MG63 (cell line): ENCODE measurements around the gene GSX2. TPM values are rescaled to one million over a fixed set of nuclear protein-coding genes. Genes with fewer than 3 reads are reported as not detected.
"Not testable (repeated sequence)": the region's sequence is repeated elsewhere in the genome, so short reads cannot be mapped to it uniquely, and the experiment has no call there.

Experiments
- DNase-seq: peaks from one replicate; pipeline ENCODE4 v3.0.0-alpha.2; 2020
- H3K27me3 ChIP-seq: fragments of 250-450 bp; sonication (Bioruptor Pico); 2 replicates; pipeline ENCODE4 v1.5.1; 2020; ENCODE audit warnings: mild to moderate bottlenecking, moderate library complexity
- H3K36me3 ChIP-seq: fragments of 250-450 bp; sonication (Bioruptor Pico); 2 replicates; pipeline ENCODE4 v1.5.1; 2020; ENCODE audit warnings: mild to moderate bottlenecking, moderate library complexity
- H3K4me3 ChIP-seq: fragments of 250-450 bp; sonication (Bioruptor Pico); 2 replicates; pipeline ENCODE4 v1.5.1; 2020; ENCODE audit warnings: mild to moderate bottlenecking, moderate library complexity
- H3K9me3 ChIP-seq: fragments of 250-450 bp; sonication (Bioruptor Pico); 2 replicates; pipeline ENCODE4 v1.5.1; 2020; ENCODE audit warnings: mild to moderate bottlenecking, moderate library complexity
- total RNA-seq: library from RNA; depleted of rRNA; stranded (reverse); fragments of >200 nt; shearing (Covaris generic); gene quantifications from 2 replicates; pipeline ENCODE4 v1.2.3, GENCODE V29; 2014; ENCODE audit warnings: low replicate concordance; rRNA removed

The GSX2 gene
- total RNA-seq = not detected in 2 replicates

GRCh38 chr4:54099748-54100574, at the start of gene GSX2:
GSX2 (plus strand) TSS chr4:54100163; CDS start chr4:54100345, 182 bp downstream.
- H3K9me3 ChIP-seq = no peaks in the 10 kb centered on the region
- no peaks in the 10 kb centered on the region for H3K36me3 ChIP-seq
- peak within 1 kb of the TSS; percentile 30 for H3K4me3 ChIP-seq
- DNase-seq = peak; percentile 79
- H3K27me3 ChIP-seq = peaks cover 40% of the 10 kb centered on the region

- DNase-seq = no peak
- H3K36me3 ChIP-seq = peaks cover 50% of the 10 kb centered on the region
- H3K27me3 ChIP-seq = no peaks in the 10 kb centered on the region
- H3K9me3 ChIP-seq = peaks cover 9% of the 10 kb centered on the region
- no peak overlapping the region for H3K4me3 ChIP-seq
Observed at GRCh38 chr4:54050214-54050904, 49.6 kb upstream of the GSX2 start.

GRCh38 chr4:54053322-54053721, 46.6 kb upstream of the GSX2 start:
- H3K36me3 ChIP-seq = peaks cover 54% of the 10 kb centered on the region
- H3K27me3 ChIP-seq, H3K9me3 ChIP-seq, H3K4me3 ChIP-seq: not testable (repeated sequence)
- peak; percentile 47 for DNase-seq

GRCh38 chr4:54054501-54054900, 45.5 kb upstream of the GSX2 start:
- Histone ChIP-seq H3K9me3 (peaks cover 3% of the 10 kb centered on the region; the same call in 1 of the 2 replicates), H3K36me3 (peaks cover 42% of the 10 kb centered on the region), H3K27me3 (no peaks in the 10 kb centered on the region), H3K4me3 (no peak overlapping the region)
- DNase-seq = no peak

GRCh38 chr4:54055494-54055893, 44.5 kb upstream of the GSX2 start:
- no peaks in the 10 kb centered on the region for H3K27me3 ChIP-seq
- no peak for DNase-seq
- H3K4me3 ChIP-seq = no peak overlapping the region
- H3K9me3 ChIP-seq = peaks cover 3% of the 10 kb centered on the region; the same call in 1 of the 2 replicates
- H3K36me3 ChIP-seq = peaks cover 48% of the 10 kb centered on the region

- Histone ChIP-seq H3K36me3 (peaks cover 52% of the 10 kb centered on the region), H3K4me3 (no peak overlapping the region), H3K27me3 (no peaks in the 10 kb centered on the region), H3K9me3 (peaks cover 3% of the 10 kb centered on the region; the same call in 1 of the 2 replicates)
- no peak for DNase-seq
Observed at GRCh38 chr4:54056360-54056759, 43.6 kb upstream of the GSX2 start.

GRCh38 chr4:54058171-54058570, 41.8 kb upstream of the GSX2 start:
- no peak for DNase-seq
- H3K36me3 ChIP-seq = peaks cover 65% of the 10 kb centered on the region
- no peak overlapping the region for H3K4me3 ChIP-seq
- H3K27me3 ChIP-seq = no peaks in the 10 kb centered on the region
- peaks cover 3% of the 10 kb centered on the region; the same call in 1 of the 2 replicates for H3K9me3 ChIP-seq

- peaks cover 59% of the 10 kb centered on the region for H3K36me3 ChIP-seq
- H3K27me3 ChIP-seq = no peaks in the 10 kb centered on the region
- H3K4me3 ChIP-seq = no peak overlapping the region
- H3K9me3 ChIP-seq = no peaks in the 10 kb centered on the region
- no peak for DNase-seq
Observed at GRCh38 chr4:54060116-54060515, 39.8 kb upstream of the GSX2 start.

GRCh38 chr4:54061067-54061466, 38.9 kb upstream of the GSX2 start:
- no peaks in the 10 kb centered on the region for H3K27me3 ChIP-seq
- DNase-seq = no peak
- peaks cover 50% of the 10 kb centered on the region for H3K36me3 ChIP-seq
- H3K4me3 ChIP-seq = no peak overlapping the region
- H3K9me3 ChIP-seq = no peaks in the 10 kb centered on the region

- Histone ChIP-seq H3K27me3 (no peaks in the 10 kb centered on the region), H3K4me3 (peak overlapping the region; percentile 94), H3K36me3 (peaks cover 49% of the 10 kb centered on the region), H3K9me3 (no peaks in the 10 kb centered on the region)
- DNase-seq = no peak
Observed at GRCh38 chr4:54061873-54062272, 38.1 kb upstream of the GSX2 start.

GRCh38 chr4:54062392-54062791, 37.6 kb upstream of the GSX2 start:
- H3K9me3 ChIP-seq = no peaks in the 10 kb centered on the region
- H3K27me3 ChIP-seq = no peaks in the 10 kb centered on the region
- H3K36me3 ChIP-seq = peaks cover 45% of the 10 kb centered on the region
- DNase-seq = no peak
- H3K4me3 ChIP-seq = peak overlapping the region; percentile 94

- Histone ChIP-seq H3K4me3 (peak overlapping the region; percentile 94), H3K9me3 (peaks cover 5% of the 10 kb centered on the region; the same call in 1 of the 2 replicates), H3K36me3 (peaks cover 37% of the 10 kb centered on the region), H3K27me3 (no peaks in the 10 kb centered on the region)
- no peak for DNase-seq
Observed at GRCh38 chr4:54063229-54063628, 36.7 kb upstream of the GSX2 start.

- Histone ChIP-seq H3K36me3 (peaks cover 37% of the 10 kb centered on the region), H3K4me3 (peak overlapping the region; percentile 94), H3K27me3 (no peaks in the 10 kb centered on the region), H3K9me3 (peaks cover 7% of the 10 kb centered on the region; the same call in 1 of the 2 replicates)
- peak; percentile 68 for DNase-seq
Observed at GRCh38 chr4:54063737-54064316, 36.1 kb upstream of the GSX2 start.

GRCh38 chr4:54064317-54065111, 35.4 kb upstream of the GSX2 start, which contains the start of gene CHIC2:
CHIC2 (minus strand) TSS chr4:54064605; CDS start chr4:54064300, 305 bp downstream.
- Histone ChIP-seq H3K9me3 (peaks cover 7% of the 10 kb centered on the region), H3K4me3 (peak within 1 kb of the TSS; percentile 94), H3K27me3 (no peaks in the 10 kb centered on the region), H3K36me3 (peaks cover 37% of the 10 kb centered on the region)
- DNase-seq = peak; percentile 100

- Histone ChIP-seq H3K4me3 (peak overlapping the region; percentile 94), H3K36me3 (peaks cover 29% of the 10 kb centered on the region), H3K27me3 (no peaks in the 10 kb centered on the region), H3K9me3 (peaks cover 11% of the 10 kb centered on the region)
- DNase-seq = peak; percentile 68
Observed at GRCh38 chr4:54065282-54066087, 34.5 kb upstream of the GSX2 start.

- Histone ChIP-seq H3K9me3 (peaks cover 11% of the 10 kb centered on the region), H3K27me3 (no peaks in the 10 kb centered on the region), H3K4me3 (no peak overlapping the region), H3K36me3 (peaks cover 26% of the 10 kb centered on the region)
- DNase-seq = no peak
Observed at GRCh38 chr4:54066088-54066415, 33.9 kb upstream of the GSX2 start.
